ENCODE results near the gene SGPP2. TPM values are rescaled to one million over a fixed set of nuclear protein-coding genes. Genes with fewer than 3 reads are reported as not detected.

The SGPP2 gene, protein sequence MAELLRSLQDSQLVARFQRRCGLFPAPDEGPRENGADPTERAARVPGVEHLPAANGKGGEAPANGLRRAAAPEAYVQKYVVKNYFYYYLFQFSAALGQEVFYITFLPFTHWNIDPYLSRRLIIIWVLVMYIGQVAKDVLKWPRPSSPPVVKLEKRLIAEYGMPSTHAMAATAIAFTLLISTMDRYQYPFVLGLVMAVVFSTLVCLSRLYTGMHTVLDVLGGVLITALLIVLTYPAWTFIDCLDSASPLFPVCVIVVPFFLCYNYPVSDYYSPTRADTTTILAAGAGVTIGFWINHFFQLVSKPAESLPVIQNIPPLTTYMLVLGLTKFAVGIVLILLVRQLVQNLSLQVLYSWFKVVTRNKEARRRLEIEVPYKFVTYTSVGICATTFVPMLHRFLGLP
- total RNA-seq (10 to 100 TPM in 8 of 9 donors, under 1 TPM in 1; 0.17 to 33.7 (median 15.7) TPM), polyA plus RNA-seq (10 to 100 TPM in 1 of 3 donors, 1 to 10 TPM in 1, under 1 TPM in 1; 0.61 to 11.2 (median 1.3) TPM)
- long read RNA-seq, donor 1 = 0 reads
- long read RNA-seq, donor 2 = 0 reads
- long read RNA-seq, donor 3 = 0 reads
- long read RNA-seq, donor 4, partial matches to known transcripts = 1 of 3 reads
- long read RNA-seq, donor 4, other reads (novel, unspliced or antisense) = 1 of 3 reads
- long read RNA-seq, donor 5, transcript SGPP2-201 (5 exons, 3,336 nt) = major isoform, 6 of 15 reads
- long read RNA-seq, donor 5, partial matches to known transcripts = 6 of 15 reads
- long read RNA-seq, donor 5, other reads (novel, unspliced or antisense) = 3 of 15 reads
- long read RNA-seq, donor 6, partial matches to known transcripts = 0 of 3 reads
- long read RNA-seq, donor 6, other reads (novel, unspliced or antisense) = 3 of 3 reads
- long read RNA-seq, donor 7 = 0 reads
- long read RNA-seq, donor 8 = 0 reads
- long read RNA-seq, donor 9 = 0 reads
- long read RNA-seq, donor 10, partial matches to known transcripts = 0 of 1 reads
- long read RNA-seq, donor 10, other reads (novel, unspliced or antisense) = 0 of 1 reads

DNA sequence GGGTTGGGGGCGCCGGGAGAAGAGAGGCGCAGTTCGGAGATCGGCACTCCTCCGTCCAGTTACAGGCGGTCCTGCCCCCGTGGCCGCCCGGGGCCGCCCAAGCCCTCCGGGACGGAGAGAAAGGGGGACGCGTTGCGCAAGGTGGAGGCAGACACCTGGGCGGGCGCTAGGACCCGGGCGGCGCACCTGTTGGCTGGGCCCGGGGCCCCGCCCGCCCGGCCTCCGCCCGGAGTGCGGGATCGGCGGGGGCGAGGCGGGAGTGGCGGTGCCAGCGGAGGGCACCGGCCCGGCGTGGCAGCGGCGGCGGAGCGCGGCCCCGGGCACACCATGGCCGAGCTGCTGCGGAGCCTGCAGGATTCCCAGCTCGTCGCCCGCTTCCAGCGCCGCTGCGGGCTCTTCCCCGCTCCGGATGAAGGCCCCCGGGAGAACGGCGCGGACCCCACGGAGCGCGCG, at the start of gene SGPP2:
Gene SGPP2, plus strand, starts transcription at position 268 of the 453 bp plus-strand sequence. Its CDS starts 60 bp downstream, at position 328.
- peak in 3 of 7 donors; percentile 13 to 35 (median 25) for DNase-seq
- intact Hi-C loops (cut with DNase I) = no loop called here
- H3K36me3 ChIP-seq (replicated peaks in 1 of 2) = no peaks in the 10 kb centered on the region
- no peaks in the 10 kb centered on the region for H3K9me3 ChIP-seq (replicated peaks in 1 of 3)
- H3K4me3 ChIP-seq = peak within 1 kb of the TSS in 2 of 4 donors; percentile 45 to 77
- 0 to 2% (median 1%) methylated on average over 3 to 61 of the region's 61 CpGs for WGBS, 4 donors
- H3K27ac ChIP-seq = peak within 1 kb of the TSS in 3 of 5 donors; percentile 36 to 54 (median 47)
- TF ChIP-seq POLR2A (IDR thresholded peaks at IDR 0.05) = no peak
- TF ChIP-seq, protein P1, sequence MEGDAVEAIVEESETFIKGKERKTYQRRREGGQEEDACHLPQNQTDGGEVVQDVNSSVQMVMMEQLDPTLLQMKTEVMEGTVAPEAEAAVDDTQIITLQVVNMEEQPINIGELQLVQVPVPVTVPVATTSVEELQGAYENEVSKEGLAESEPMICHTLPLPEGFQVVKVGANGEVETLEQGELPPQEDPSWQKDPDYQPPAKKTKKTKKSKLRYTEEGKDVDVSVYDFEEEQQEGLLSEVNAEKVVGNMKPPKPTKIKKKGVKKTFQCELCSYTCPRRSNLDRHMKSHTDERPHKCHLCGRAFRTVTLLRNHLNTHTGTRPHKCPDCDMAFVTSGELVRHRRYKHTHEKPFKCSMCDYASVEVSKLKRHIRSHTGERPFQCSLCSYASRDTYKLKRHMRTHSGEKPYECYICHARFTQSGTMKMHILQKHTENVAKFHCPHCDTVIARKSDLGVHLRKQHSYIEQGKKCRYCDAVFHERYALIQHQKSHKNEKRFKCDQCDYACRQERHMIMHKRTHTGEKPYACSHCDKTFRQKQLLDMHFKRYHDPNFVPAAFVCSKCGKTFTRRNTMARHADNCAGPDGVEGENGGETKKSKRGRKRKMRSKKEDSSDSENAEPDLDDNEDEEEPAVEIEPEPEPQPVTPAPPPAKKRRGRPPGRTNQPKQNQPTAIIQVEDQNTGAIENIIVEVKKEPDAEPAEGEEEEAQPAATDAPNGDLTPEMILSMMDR (IDR thresholded peaks at IDR 0.05) = no peak
- H3K4me1 ChIP-seq (replicated peaks in 1 of 2) = peaks cover 0 to 3% of the 10 kb centered on the region in 2 donors
- no peaks in the 10 kb centered on the region for H3K27me3 ChIP-seq

DNA sequence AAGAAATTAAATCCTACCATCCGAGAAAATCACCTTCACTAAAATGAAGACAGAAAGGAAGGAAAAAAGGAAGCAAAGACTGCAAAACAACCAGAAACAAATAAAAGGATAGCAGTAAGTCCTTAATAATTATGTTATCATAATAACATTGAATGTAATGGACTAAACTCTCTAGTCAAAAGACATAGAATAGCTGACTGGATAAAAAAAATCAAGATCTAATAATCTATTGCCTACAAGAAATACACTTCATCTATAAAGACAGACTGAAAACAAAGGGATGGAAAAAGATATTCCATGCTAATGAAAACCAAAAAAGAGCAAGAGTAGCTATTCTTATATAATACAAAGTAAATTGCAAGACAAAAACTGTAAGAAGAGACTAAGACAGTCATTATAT, 48.5 kb upstream of the SGPP2 start:
- H3K36me3 ChIP-seq (replicated peaks in 1 of 2) = no peaks in the 10 kb centered on the region
- WGBS, 4 donors = 75 to 85% (median 79%) methylated on average over 1 of the region's 1 CpG
- DNase-seq = no peak
- H3K4me3 ChIP-seq = no peak overlapping the region
- H3K27me3 ChIP-seq = no peaks in the 10 kb centered on the region
- intact Hi-C loops (cut with DNase I) = no loop called here
- H3K27ac ChIP-seq = no peak overlapping the region
- H3K4me1 ChIP-seq (replicated peaks in 1 of 2) = no peaks in the 10 kb centered on the region
- no peaks in the 10 kb centered on the region for H3K9me3 ChIP-seq (replicated peaks in 1 of 3)
- no peak for TF ChIP-seq POLR2A (IDR thresholded peaks at IDR 0.05)
- TF ChIP-seq, protein P1 (IDR thresholded peaks at IDR 0.05) = no peak

DNA sequence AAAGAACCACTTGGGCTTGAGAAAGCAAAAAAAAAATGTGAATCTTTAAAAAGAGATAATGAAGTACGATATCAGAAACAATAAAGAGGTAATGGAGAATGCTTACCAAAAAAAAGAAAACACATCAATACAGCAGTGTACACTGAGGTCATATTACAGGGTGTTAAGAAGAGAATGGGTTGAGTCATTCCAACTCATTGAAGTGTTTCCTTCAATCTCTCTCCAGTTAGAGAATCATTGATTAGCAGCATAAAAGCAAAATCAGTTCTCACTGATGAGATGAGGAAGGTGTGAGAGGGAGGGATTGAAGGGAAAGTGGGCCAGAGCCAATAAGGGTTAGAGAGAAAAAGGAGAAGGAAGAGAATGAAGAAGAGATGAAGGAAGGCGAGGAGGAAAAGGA, 43.9 kb upstream of the SGPP2 start:
- no peaks in the 10 kb centered on the region for H3K36me3 ChIP-seq (replicated peaks in 1 of 2)
- no peak overlapping the region for H3K27ac ChIP-seq
- 79 to 84% (median 84%) methylated on average over 2 of the region's 2 CpGs for WGBS, 4 donors
- no peak for DNase-seq
- H3K4me3 ChIP-seq = no peak overlapping the region
- H3K27me3 ChIP-seq = no peaks in the 10 kb centered on the region
- no peaks in the 10 kb centered on the region for H3K9me3 ChIP-seq (replicated peaks in 1 of 3)
- TF ChIP-seq POLR2A (IDR thresholded peaks at IDR 0.05) = no peak
- TF ChIP-seq, protein P1 (IDR thresholded peaks at IDR 0.05) = no peak
- no peaks in the 10 kb centered on the region for H3K4me1 ChIP-seq (replicated peaks in 1 of 2)
- intact Hi-C loops (cut with DNase I) = no loop called here

DNA sequence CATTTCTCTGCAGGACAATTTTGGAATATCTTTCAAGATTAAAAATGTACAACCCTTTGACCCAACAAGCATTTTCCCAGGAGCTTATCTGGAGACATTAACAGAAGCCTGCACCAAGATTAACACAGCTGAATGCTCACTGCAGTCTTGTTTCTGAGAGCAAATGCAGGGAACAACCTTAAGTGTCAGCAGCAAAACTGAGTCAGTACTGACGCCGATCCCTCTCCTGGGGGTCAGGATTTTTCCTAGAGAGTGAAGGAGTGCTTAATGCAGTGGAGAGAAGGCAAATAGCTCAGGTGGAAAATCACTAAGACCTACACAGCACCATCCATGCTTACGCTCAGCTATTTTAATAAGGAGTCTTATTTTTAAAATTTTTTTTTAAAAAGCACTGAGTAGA, 42.8 kb upstream of the SGPP2 start:
- Histone ChIP-seq H3K4me1 (replicated peaks in 1 of 2) (no peaks in the 10 kb centered on the region), H3K4me3 (no peak overlapping the region), H3K27ac (no peak overlapping the region), H3K9me3 (replicated peaks in 1 of 3) (no peaks in the 10 kb centered on the region), H3K27me3 (no peaks in the 10 kb centered on the region), H3K36me3 (replicated peaks in 1 of 2) (no peaks in the 10 kb centered on the region)
- no peak for DNase-seq
- WGBS, 4 donors = 57 to 80% (median 71%) methylated on average over 3 of the region's 3 CpGs
- TF ChIP-seq POLR2A (IDR thresholded peaks at IDR 0.05) = no peak
- TF ChIP-seq, protein P1 (IDR thresholded peaks at IDR 0.05) = no peak
- intact Hi-C loops (cut with DNase I) = no loop called here

Data from adrenal gland (tissue), 19 donors.